ENCODE data around the gene CREBBP. TPM values are rescaled to one million over a fixed set of nuclear protein-coding genes. Genes with fewer than 3 reads are reported as not detected.

CREBBP gene
- total and polyA plus RNA-seq, 2 donors (not counting 3 experiments of a cell fraction or from before 2014, with no cell fraction given), result 13.8 to 72.7 TPM

DNA sequence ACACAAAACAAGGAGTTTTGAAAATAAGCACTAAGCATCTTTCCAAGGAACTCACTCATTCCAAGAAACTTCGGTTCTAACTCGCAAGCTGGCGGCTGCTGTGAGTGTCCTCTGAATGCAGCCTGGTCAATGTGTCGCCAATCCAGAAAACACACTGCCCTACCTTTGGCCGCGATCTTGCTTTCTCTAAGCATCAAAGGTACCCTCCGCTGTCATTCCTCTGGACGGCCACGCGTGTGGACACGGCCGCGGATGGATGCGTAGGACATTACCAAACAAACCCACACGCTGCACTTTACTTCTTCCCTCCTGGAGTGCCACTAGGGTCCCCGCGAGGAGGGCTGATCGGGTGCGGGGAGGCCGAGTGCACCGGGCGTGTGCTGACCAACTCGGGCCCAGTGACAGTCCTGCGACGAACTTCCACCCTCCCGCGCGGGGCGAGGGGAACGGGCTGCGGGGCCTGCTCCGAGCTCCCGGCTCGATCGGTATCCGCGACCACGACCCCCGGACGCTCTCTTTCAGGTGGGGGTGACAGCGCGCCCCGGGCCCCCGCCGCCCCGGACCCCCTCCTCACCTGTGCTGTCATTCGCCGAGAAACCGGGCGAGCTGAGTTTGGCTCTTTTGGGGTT is 1.1 kb downstream of the CREBBP start:
- no TSS peak for BruUV-seq (replicated peaks)
- Histone ChIP-seq H3K9me3 (replicated peaks; ENCODE audit: control insufficient read depth, insufficient read depth, low read length) (no peaks in the 10 kb centered on the region), H3K9ac (replicated peaks; ENCODE audit: extremely low read depth, insufficient read depth, low read length) (peak overlapping the region; percentile 37), H3K9me1 (replicated peaks; ENCODE audit: control insufficient read depth, extremely low read depth, insufficient read depth, low read length) (no peaks in the 10 kb centered on the region), H3K4me1 (ENCODE audit: control insufficient read depth, extremely low read depth, insufficient read depth, low read length) (peaks cover 8% of the 10 kb centered on the region), H3K36me3 (ENCODE audit: control insufficient read depth in 2 of 2, extremely low read depth in 1 of 2, insufficient read depth in 2 of 2, low read length in 2 of 2) (peaks cover 0 to 1% of the 10 kb centered on the region in 2 experiments), H3K79me2 (ENCODE audit: control insufficient read depth, insufficient read depth, low read length) (peaks cover 55% of the 10 kb centered on the region), H2AFZ (ENCODE audit: low read depth, low read length) (no peak overlapping the region), H3K27me3 (ENCODE audit: control insufficient read depth in 2 of 2, insufficient read depth in 2 of 2, low read length in 2 of 2) (no peaks in the 10 kb centered on the region), H3K4me3 (replicated peaks in 1 of 3; ENCODE audit: insufficient read depth in 1 of 3, low read depth in 1 of 3, low read length in 3 of 3) (peak overlapping the region; percentile 12 to 94 (median 84)), H3K27ac (ENCODE audit: insufficient read depth, low read depth, low read length) (no peak overlapping the region), H3K4me2 (ENCODE audit: insufficient read depth, low read length) (peak overlapping the region; percentile 93), H4K20me1 (replicated peaks; ENCODE audit: control insufficient read depth, extremely low read depth, insufficient read depth, low read length) (peaks cover 9% of the 10 kb centered on the region)
- peak; percentile 53 for FAIRE-seq
- TF ChIP-seq GATA2 (IDR thresholded peaks at IDR 0.05; ENCODE audit: insufficient read depth, insufficient read length, low read depth, low read length), result no peak
- no peak for TF ChIP-seq MAX (IDR thresholded peaks at IDR 0.05; ENCODE audit: insufficient read depth, insufficient read length)
- no peak for TF ChIP-seq FOS (IDR thresholded peaks at IDR 0.05; ENCODE audit: borderline replicate concordance, insufficient read depth, low read length)
- no peak for TF ChIP-seq POLR2AphosphoS5 (IDR thresholded peaks at IDR 0.05; ENCODE audit: insufficient read depth, low read depth, low read length)
- TF ChIP-seq EZH2 (IDR thresholded peaks at IDR 0.05; ENCODE audit: borderline replicate concordance, low read depth, low read length, severe bottlenecking), result no peak
- no peak for TF ChIP-seq JUN (IDR thresholded peaks at IDR 0.05; ENCODE audit: borderline replicate concordance, insufficient read depth, insufficient read length, low read depth)
- no peak for TF ChIP-seq POLR2A (IDR thresholded peaks at IDR 0.05; ENCODE audit: low read depth, low read length)
- TF ChIP-seq, protein P1, sequence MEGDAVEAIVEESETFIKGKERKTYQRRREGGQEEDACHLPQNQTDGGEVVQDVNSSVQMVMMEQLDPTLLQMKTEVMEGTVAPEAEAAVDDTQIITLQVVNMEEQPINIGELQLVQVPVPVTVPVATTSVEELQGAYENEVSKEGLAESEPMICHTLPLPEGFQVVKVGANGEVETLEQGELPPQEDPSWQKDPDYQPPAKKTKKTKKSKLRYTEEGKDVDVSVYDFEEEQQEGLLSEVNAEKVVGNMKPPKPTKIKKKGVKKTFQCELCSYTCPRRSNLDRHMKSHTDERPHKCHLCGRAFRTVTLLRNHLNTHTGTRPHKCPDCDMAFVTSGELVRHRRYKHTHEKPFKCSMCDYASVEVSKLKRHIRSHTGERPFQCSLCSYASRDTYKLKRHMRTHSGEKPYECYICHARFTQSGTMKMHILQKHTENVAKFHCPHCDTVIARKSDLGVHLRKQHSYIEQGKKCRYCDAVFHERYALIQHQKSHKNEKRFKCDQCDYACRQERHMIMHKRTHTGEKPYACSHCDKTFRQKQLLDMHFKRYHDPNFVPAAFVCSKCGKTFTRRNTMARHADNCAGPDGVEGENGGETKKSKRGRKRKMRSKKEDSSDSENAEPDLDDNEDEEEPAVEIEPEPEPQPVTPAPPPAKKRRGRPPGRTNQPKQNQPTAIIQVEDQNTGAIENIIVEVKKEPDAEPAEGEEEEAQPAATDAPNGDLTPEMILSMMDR (IDR thresholded peaks at IDR 0.05; ENCODE audit: extremely low read depth in 1 of 2, insufficient read depth in 1 of 2, low read depth in 1 of 2, low read length in 2 of 2), result no peak
- TF ChIP-seq MYC (IDR thresholded peaks at IDR 0.05; ENCODE audit: low read depth, low read length), result no peak
- POLR2A ChIA-PET, result no interaction called here
- dilution Hi-C loops (cut with MboI; ENCODE audit: extremely low pct_ligation_motif_present, low sequenced_read_pairs) (no loop called here), intact Hi-C loops (cut with micrococcal nuclease) (loop anchor here (10.0 kb wide), 1 partner anchor 85 kb away; no protein-coding TSS in a partner anchor)
- DNase-seq (ENCODE audit: low read depth, low spot score), result no peak
- CTCF ChIA-PET, result interaction anchor here (0.7 to 2.5 kb wide), 10 partner anchors 12 to 375 kb away, joined by 3 to 13 read pairs (median 6); no protein-coding TSS in a partner anchor

Measured in endothelial cell of umbilical vein (primary cell).